Right atrium auricular region (tissue), 2 donors: Measurements from ENCODE around the gene INPP4B. TPM values are rescaled to one million over a fixed set of nuclear protein-coding genes. Genes with fewer than 3 reads are reported as not detected.

Experiments
- DNase-seq: peaks from one replicate; pipeline ENCODE4 v3.0.0-alpha.2; 2019; ENCODE audit warnings: low spot score
- H3K27ac ChIP-seq, 2 donors: fragments of 200-600 bp; sonication (generic); 1 replicate in 1 of 2; 2 replicates in 1 of 2; pipeline ENCODE4 v1.5.1; 2016 to 2019
- H3K27me3 ChIP-seq, 2 donors: fragments of 200-600 bp; sonication (generic); one replicate each; pipeline versions ENCODE4 v1.5.1 to v1.6.0; 2017 to 2019
- H3K36me3 ChIP-seq: fragments of 200-600 bp; sonication (generic); one replicate; pipeline ENCODE4 v1.5.1; 2016
- H3K4me1 ChIP-seq, 2 donors: fragments of 200-600 bp; sonication (generic); one replicate each; pipeline versions ENCODE4 v1.5.1 to v1.6.0; 2017 to 2019
- H3K4me3 ChIP-seq, 2 donors: fragments of 200-600 bp; sonication (generic); 1 replicate in 1 of 2; 2 replicates in 1 of 2; pipeline ENCODE4 v1.5.1; 2017 to 2019; ENCODE audit warnings: mild to moderate bottlenecking in 1 of 2, moderate library complexity in 1 of 2
- H3K9me3 ChIP-seq, 2 donors: fragments of 200-600 bp; sonication (generic); one replicate each; pipeline ENCODE4 v1.5.1; 2019
- total RNA-seq, 2 donors: library from RNA; depleted of rRNA; stranded (reverse); fragments of >200 nt; gene quantifications; one replicate each; pipeline ENCODE4 v1.1.0, GENCODE V29; 2016
- TF ChIP-seq, protein P1 (sequence below), 2 donors: fragments of 200-600 bp; sonication (generic); IDR thresholded peaks; one replicate each; pipeline ENCODE4 v1.5.1; 2019; ENCODE audit warnings: antibody characterized with exemption in 2 of 2

INPP4B gene
- total RNA-seq, 2 donors from 2014 or later = 14.8 to 15.3 TPM

DNA sequence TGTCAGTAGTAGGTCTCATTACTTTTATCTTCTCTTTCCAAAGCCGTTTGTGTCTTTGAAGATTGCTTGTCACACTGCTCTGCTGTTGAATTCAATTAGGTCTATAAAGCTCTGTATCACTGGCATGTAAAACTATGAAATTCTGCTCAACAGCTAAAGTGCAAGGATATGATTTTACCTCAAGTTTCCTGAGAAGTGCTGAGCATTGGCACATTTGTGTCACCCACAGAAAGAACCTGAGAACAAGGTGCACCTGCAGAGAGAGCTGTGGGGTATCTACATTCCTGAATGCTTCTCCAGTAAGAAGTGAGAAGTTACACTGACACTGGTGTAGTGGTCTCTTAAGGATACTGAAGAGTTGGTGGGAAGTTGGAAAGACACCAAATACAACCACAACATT lies 274.0 kb downstream of the INPP4B start:
- H3K4me3 ChIP-seq = no peak overlapping the region
- TF ChIP-seq, protein P1, sequence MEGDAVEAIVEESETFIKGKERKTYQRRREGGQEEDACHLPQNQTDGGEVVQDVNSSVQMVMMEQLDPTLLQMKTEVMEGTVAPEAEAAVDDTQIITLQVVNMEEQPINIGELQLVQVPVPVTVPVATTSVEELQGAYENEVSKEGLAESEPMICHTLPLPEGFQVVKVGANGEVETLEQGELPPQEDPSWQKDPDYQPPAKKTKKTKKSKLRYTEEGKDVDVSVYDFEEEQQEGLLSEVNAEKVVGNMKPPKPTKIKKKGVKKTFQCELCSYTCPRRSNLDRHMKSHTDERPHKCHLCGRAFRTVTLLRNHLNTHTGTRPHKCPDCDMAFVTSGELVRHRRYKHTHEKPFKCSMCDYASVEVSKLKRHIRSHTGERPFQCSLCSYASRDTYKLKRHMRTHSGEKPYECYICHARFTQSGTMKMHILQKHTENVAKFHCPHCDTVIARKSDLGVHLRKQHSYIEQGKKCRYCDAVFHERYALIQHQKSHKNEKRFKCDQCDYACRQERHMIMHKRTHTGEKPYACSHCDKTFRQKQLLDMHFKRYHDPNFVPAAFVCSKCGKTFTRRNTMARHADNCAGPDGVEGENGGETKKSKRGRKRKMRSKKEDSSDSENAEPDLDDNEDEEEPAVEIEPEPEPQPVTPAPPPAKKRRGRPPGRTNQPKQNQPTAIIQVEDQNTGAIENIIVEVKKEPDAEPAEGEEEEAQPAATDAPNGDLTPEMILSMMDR (IDR thresholded peaks at IDR 0.05) = no peak

DNA sequence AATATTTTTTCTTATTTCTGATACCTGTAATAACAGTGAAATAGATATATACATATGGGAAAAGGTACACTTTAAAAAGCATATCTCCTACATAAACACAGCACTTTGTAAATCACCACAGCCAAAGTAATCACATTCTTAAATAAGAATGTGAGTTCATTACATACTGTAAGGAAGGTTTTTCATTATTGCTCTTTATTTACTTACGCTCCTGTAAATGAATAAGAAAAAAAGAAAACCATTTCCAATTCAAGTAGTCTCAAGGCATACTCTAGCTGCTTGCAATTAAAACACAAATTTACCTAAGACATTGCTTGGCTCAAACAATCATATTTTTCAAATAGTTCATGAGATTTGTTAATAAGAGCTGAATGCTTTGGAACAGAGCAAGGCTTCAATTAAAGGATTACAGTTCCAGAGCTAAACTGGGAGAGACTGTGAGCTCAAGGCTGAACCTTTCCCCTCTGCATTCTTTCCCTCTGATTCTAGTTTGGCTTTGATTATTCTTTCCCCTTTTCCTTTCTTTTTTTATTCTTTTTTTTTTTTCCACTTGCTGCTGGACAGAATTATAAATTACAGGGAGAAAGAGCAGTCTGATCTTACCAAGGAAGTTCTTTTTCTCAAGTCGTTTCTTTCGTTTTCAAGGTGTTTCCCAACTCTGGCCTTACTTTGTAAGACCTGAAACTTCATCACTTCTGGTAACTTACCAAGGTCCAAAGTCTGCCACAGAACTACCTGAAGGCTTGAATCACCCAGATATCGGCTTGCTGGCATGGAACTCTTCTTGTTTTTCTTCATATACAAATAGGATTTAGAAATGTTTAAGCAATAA lies 278.3 kb downstream of the INPP4B start:
- Histone ChIP-seq H3K27ac (no peak overlapping the region), H3K4me3 (no peak overlapping the region), H3K27me3 (no peaks in the 10 kb centered on the region), H3K9me3 (no peaks in the 10 kb centered on the region), H3K4me1 (no peaks in the 10 kb centered on the region), H3K36me3 (no peaks in the 10 kb centered on the region)
- no peak for DNase-seq
- TF ChIP-seq, protein P1 (IDR thresholded peaks at IDR 0.05) = no peak

More for the DNA sequence above, 274.0 kb downstream of the INPP4B start:
- no peaks in the 10 kb centered on the region for H3K36me3 ChIP-seq
- H3K9me3 ChIP-seq = no peaks in the 10 kb centered on the region
- H3K27ac ChIP-seq = no peak overlapping the region
- H3K4me1 ChIP-seq = no peaks in the 10 kb centered on the region
- DNase-seq = no peak
- no peaks in the 10 kb centered on the region for H3K27me3 ChIP-seq

DNA sequence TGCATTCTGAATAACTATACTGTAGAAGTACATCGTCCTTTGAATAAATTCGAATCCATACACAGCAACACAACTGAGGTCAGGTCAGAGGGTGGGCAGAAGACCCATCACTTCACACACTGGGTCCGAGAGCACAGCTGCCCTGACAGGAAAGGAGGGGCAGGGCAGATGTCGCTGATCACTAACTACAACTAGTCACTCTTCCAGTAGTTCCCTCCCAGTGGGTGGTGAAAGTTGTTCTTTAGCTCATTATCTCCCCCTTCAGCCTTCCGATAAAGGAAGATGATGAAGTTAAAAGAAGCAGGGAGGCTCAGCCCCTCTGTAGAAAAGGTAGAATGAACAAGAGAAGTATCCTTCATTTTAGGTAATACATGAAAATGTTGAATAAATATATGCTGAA lies 278.9 kb downstream of the INPP4B start:
- H3K27ac ChIP-seq = no peak overlapping the region

DNA sequence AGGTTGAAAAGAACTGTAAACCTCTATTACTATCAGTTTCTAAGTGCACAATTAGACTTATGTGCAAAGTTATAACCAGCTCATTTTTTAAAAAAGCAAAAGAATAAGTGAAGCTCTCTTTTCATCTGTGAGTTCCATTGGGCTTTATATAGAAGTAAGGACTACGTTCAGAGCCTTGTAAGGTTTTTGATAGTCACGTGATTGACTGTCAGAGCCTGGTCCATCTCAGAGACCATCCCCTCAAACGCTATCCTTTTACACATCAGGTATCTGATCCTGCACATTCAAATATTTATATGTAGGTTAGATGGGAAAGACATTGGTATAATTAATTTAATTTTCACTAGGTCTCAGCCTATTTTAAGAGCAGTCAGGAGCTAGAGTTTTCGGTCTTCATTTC lies 279.3 kb downstream of the INPP4B start:
- Histone ChIP-seq H3K27ac (no peak overlapping the region), H3K4me1 (no peaks in the 10 kb centered on the region), H3K4me3 (no peak overlapping the region), H3K27me3 (no peaks in the 10 kb centered on the region), H3K36me3 (no peaks in the 10 kb centered on the region), H3K9me3 (no peaks in the 10 kb centered on the region)
- no peak for DNase-seq
- TF ChIP-seq, protein P1 (IDR thresholded peaks at IDR 0.05) = no peak

More for the DNA sequence above, 278.9 kb downstream of the INPP4B start:
- Histone ChIP-seq H3K9me3 (no peaks in the 10 kb centered on the region), H3K4me3 (no peak overlapping the region), H3K36me3 (no peaks in the 10 kb centered on the region), H3K4me1 (no peaks in the 10 kb centered on the region), H3K27me3 (no peaks in the 10 kb centered on the region)
- DNase-seq = no peak
- TF ChIP-seq, protein P1 (IDR thresholded peaks at IDR 0.05) = no peak

DNA sequence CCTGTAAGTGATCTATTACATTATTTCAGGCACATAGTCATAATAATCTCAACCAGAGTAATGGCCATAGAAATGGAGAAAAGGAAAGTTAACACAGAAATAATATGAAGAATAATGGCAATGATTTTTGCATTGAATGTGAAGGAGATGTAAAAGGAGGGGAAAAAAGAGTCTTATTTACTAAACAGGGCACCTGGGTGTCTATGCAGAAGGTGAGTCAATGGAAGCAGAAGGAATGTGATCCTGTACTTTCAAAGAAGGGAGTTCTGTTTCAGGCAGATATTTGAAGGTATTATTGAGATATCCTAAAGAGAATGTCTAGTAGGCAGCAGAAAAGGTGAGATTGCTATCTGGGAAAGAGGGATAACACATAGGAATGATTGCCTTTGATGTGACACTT lies 279.9 kb downstream of the INPP4B start:
- TF ChIP-seq, protein P1 (IDR thresholded peaks at IDR 0.05) = no peak
- Histone ChIP-seq H3K27me3 (no peaks in the 10 kb centered on the region), H3K4me3 (no peak overlapping the region), H3K36me3 (no peaks in the 10 kb centered on the region), H3K4me1 (no peaks in the 10 kb centered on the region), H3K9me3 (no peaks in the 10 kb centered on the region), H3K27ac (no peak overlapping the region)
- DNase-seq = no peak
